Testis (tissue), 3 donors: Measurements from ENCODE around the gene FBXL7. TPM values are rescaled to one million over a fixed set of nuclear protein-coding genes. Genes with fewer than 3 reads are reported as not detected.

Experiments used
- DNase-seq: peaks from one replicate; pipeline ENCODE4 v3.0.0-alpha.2; 2019
- H3K27ac ChIP-seq, 2 donors: fragments of 200-600 bp; sonication (generic); one replicate each; pipeline ENCODE4 v1.5.1; 2019
- H3K27me3 ChIP-seq: fragments of 200-600 bp; sonication (generic); one replicate; pipeline ENCODE4 v1.5.1; 2019
- H3K36me3 ChIP-seq: fragments of 200-600 bp; sonication (generic); one replicate; pipeline ENCODE4 v1.5.1; 2017; ENCODE audit warnings: low read depth; ENCODE audit errors: missing control alignments
- H3K4me1 ChIP-seq: fragments of 200-600 bp; sonication (generic); one replicate; pipeline ENCODE4 v1.5.1; 2019
- H3K4me3 ChIP-seq, 2 donors: fragments of 200-600 bp; sonication (generic); one replicate each; pipeline ENCODE4 v1.5.1; 2017 to 2019
- H3K9me3 ChIP-seq: fragments of 200-600 bp; sonication (generic); one replicate; pipeline ENCODE4 v1.5.1; 2017
- CTCF ChIP-seq, 3 experiments: fragments of 450-650 bp in 2 of 3; fragments of 200-600 bp in 1 of 3; sonication (generic) in 1 of 3; IDR thresholded peaks; one replicate each; pipeline ENCODE4 v1.5.1; 2016 to 2019; ENCODE audit warnings: antibody characterized with exemption in 3 of 3, mild to moderate bottlenecking in 2 of 3, moderate library complexity in 1 of 3
- POLR2A ChIP-seq: fragments of 450-650 bp; IDR thresholded peaks from one replicate; pipeline ENCODE4 v1.6.1; 2017; ENCODE audit warnings: antibody characterized with exemption, mild to moderate bottlenecking, moderate library complexity
- WGBS, 2 donors: methylation state at CpG; one replicate each; pipeline ENCODE4 v1.1.5; 2018; 5-methylcytosine and 5-hydroxymethylcytosine counted together
- intact Hi-C: fragments of 100-400 bp; cut with DNase I; formaldehyde crosslinking; loops from one replicate; pipeline ENCODE4 v1.15.1; 2023; ENCODE audit warnings: low total_unique reads
- polyA plus RNA-seq: library from polyadenylated mRNA; stranded (reverse); fragments of 350-450 nt; fragmentation: Illumina TruSeq; extraction: RNeasy Lipid Tissue Mini Kit (QIAGEN cat#74804); gene quantifications from one replicate; pipeline ENCODE4 v1.2.3, GENCODE V29; 2014; ENCODE audit warnings: low read depth, low replicate concordance; ENCODE audit not compliant: insufficient read depth
- total RNA-seq, 2 donors: library from RNA; depleted of rRNA; stranded (reverse); fragments of >200 nt; gene quantifications; one replicate each; pipeline ENCODE4 v1.2.3, GENCODE V29; 2016

FBXL7 gene
- total and polyA plus RNA-seq, 3 donors from 2014 or later: 9.8 to 17.3 (median 15.2) TPM

- H3K4me3 ChIP-seq: no peak overlapping the region
- no peak overlapping the region for H3K27ac ChIP-seq
- H3K27me3 ChIP-seq: no peaks in the 10 kb centered on the region
- H3K4me1 ChIP-seq: no peaks in the 10 kb centered on the region
- TF ChIP-seq CTCF (IDR thresholded peaks at IDR 0.05) (no peak), POLR2A (no peak)
- no peak for DNase-seq
- intact Hi-C loops: no loop called here
- no peaks in the 10 kb centered on the region for H3K9me3 ChIP-seq
- no peaks in the 10 kb centered on the region for H3K36me3 ChIP-seq
These were observed 286.3 kb downstream of the FBXL7 start for GRCh38 chr5:15786326-15786725.

- Histone ChIP-seq H3K9me3 (no peaks in the 10 kb centered on the region), H3K27ac (no peak overlapping the region), H3K36me3 (no peaks in the 10 kb centered on the region), H3K4me3 (no peak overlapping the region), H3K4me1 (no peaks in the 10 kb centered on the region), H3K27me3 (no peaks in the 10 kb centered on the region)
- DNase-seq: no peak
- WGBS, 2 donors: 78 to 80% methylated on average over 5 of the region's 5 CpGs
- TF ChIP-seq CTCF (IDR thresholded peaks at IDR 0.05): no peak
- TF ChIP-seq POLR2A: no peak
- intact Hi-C loops: no loop called here
These were observed 286.9 kb downstream of the FBXL7 start for GRCh38 chr5:15786884-15787283.

GRCh38 chr5:15787681-15788080, 287.7 kb downstream of the FBXL7 start:
- no peak for TF ChIP-seq POLR2A
- TF ChIP-seq CTCF (IDR thresholded peaks at IDR 0.05): no peak
- intact Hi-C loops: no loop called here
- 89 to 94% methylated on average over 2 of the region's 2 CpGs for WGBS, 2 donors
- Histone ChIP-seq H3K4me1 (no peaks in the 10 kb centered on the region), H3K27ac (no peak overlapping the region), H3K9me3 (no peaks in the 10 kb centered on the region), H3K27me3 (no peaks in the 10 kb centered on the region), H3K36me3 (no peaks in the 10 kb centered on the region), H3K4me3 (no peak overlapping the region)
- DNase-seq: no peak

GRCh38 chr5:15789642-15790041, 289.7 kb downstream of the FBXL7 start:
- H3K9me3 ChIP-seq: no peaks in the 10 kb centered on the region
- peaks cover 4% of the 10 kb centered on the region for H3K4me1 ChIP-seq
- 74 to 77% methylated on average over 3 to 4 of the region's 4 CpGs for WGBS, 2 donors
- no peak overlapping the region for H3K27ac ChIP-seq
- H3K36me3 ChIP-seq: no peaks in the 10 kb centered on the region
- DNase-seq: no peak
- TF ChIP-seq POLR2A: no peak
- TF ChIP-seq CTCF (IDR thresholded peaks at IDR 0.05): no peak
- H3K4me3 ChIP-seq: no peak overlapping the region
- no peaks in the 10 kb centered on the region for H3K27me3 ChIP-seq
- intact Hi-C loops: no loop called here

- intact Hi-C loops: no loop called here
- 85 to 92% methylated on average over 4 of the region's 4 CpGs for WGBS, 2 donors
- no peak for TF ChIP-seq POLR2A
- no peak for TF ChIP-seq CTCF (IDR thresholded peaks at IDR 0.05)
- H3K4me1 ChIP-seq: peaks cover 8% of the 10 kb centered on the region
- DNase-seq: no peak
- H3K27ac ChIP-seq: no peak overlapping the region
- no peak overlapping the region for H3K4me3 ChIP-seq
- no peaks in the 10 kb centered on the region for H3K9me3 ChIP-seq
- no peaks in the 10 kb centered on the region for H3K27me3 ChIP-seq
- no peaks in the 10 kb centered on the region for H3K36me3 ChIP-seq
These were observed 290.6 kb downstream of the FBXL7 start for GRCh38 chr5:15790446-15791018.
